Measurements from ENCODE around the gene PCDHA10. TPM values are rescaled to one million over a fixed set of nuclear protein-coding genes. Genes with fewer than 3 reads are reported as not detected.
"Not testable (repeated sequence)": the region's sequence is repeated elsewhere in the genome, so short reads cannot be mapped to it uniquely, and the experiment has no call there.

The PCDHA10 gene
- total RNA-seq, 4 donors from 2014 or later = 0.05 to 0.15 (median 0.07) TPM; not detected in 1

DNA sequence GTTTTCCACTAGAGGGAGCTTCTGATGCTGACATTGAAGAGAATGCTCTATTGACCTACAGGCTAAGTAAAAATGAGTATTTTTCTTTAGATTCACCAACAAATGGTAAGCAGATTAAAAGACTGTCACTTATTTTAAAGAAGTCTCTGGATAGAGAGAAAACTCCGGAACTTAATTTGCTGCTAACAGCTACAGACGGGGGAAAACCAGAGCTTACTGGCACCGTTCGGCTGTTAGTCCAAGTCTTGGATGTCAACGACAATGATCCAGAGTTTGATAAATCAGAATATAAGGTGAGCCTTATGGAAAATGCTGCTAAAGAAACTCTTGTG, 13.8 kb downstream of the PCDHA10 start:
- no peak for TF ChIP-seq POLR2A (IDR thresholded peaks at IDR 0.05)
- TF ChIP-seq, protein P1, sequence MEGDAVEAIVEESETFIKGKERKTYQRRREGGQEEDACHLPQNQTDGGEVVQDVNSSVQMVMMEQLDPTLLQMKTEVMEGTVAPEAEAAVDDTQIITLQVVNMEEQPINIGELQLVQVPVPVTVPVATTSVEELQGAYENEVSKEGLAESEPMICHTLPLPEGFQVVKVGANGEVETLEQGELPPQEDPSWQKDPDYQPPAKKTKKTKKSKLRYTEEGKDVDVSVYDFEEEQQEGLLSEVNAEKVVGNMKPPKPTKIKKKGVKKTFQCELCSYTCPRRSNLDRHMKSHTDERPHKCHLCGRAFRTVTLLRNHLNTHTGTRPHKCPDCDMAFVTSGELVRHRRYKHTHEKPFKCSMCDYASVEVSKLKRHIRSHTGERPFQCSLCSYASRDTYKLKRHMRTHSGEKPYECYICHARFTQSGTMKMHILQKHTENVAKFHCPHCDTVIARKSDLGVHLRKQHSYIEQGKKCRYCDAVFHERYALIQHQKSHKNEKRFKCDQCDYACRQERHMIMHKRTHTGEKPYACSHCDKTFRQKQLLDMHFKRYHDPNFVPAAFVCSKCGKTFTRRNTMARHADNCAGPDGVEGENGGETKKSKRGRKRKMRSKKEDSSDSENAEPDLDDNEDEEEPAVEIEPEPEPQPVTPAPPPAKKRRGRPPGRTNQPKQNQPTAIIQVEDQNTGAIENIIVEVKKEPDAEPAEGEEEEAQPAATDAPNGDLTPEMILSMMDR (IDR thresholded peaks at IDR 0.05 in 4 of 5, conservative IDR thresholded peaks at IDR 0.05 in 1 of 5) = no peak
- Histone ChIP-seq H3K9me3 (peaks cover 0 to 6% (median 0%) of the 10 kb centered on the region in 3 donors), H3K36me3 (no peaks in the 10 kb centered on the region), H3K27me3 (peaks cover 0 to 11% (median 0%) of the 10 kb centered on the region in 3 donors), H3K4me1 (no peaks in the 10 kb centered on the region), H3K4me3 (no peak overlapping the region), H3K27ac (no peak overlapping the region)
- in situ Hi-C loops (cut with MboI; ENCODE audit: low sequenced_read_pairs in 4 of 4) (no loop called here), intact Hi-C loops (cut with DNase I; ENCODE audit: low total_unique reads) (no loop called here)
- DNase-seq (no peak), ATAC-seq (no peak)

DNA sequence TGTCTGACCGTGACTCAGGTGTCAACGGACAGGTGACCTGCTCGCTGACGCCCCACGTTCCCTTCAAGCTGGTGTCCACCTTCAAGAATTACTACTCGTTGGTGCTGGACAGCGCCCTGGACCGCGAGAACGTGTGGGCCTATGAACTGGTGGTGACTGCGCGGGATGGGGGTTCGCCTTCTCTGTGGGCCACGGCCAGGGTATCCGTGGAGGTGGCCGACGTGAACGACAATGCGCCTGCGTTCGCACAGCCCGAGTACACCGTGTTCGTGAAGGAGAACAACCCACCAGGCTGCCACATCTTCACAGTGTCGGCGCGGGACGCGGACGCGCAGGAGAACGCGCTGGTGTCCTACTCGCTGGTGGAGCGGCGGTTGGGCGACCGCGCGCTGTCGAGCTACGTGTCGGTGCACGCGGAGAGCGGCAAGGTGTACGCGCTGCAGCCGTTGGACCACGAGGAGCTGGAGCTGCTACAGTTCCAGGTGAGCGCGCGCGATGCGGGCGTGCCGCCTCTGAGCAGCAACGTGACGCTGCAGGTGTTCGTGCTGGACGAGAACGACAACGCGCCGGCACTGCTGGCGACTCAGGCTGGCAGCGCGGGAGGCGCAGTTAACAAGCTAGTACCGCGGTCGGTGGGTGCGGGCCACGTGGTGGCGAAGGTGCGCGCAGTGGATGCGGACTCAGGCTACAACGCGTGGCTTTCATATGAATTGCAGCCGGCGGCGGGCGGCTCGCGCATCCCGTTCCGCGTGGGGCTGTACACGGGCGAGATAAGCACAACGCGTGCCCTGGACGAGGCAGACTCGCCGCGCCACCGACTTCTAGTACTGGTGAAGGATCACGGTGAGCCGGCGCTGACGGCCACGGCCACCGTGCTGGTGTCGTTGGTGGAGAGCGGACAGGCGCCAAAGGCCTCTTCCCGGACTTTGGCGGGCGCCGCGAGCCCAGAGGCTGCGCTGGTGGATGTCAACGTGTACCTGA, 14.8 kb downstream of the PCDHA10 start:
- intact Hi-C loops (cut with DNase I; ENCODE audit: low total_unique reads) = no loop called here
- Histone ChIP-seq H3K4me3 (no peak overlapping the region), H3K9me3 (peaks cover 0 to 6% (median 0%) of the 10 kb centered on the region in 3 donors), H3K27me3 (peaks cover 0 to 15% (median 9%) of the 10 kb centered on the region in 3 donors), H3K4me1 (no peaks in the 10 kb centered on the region), H3K27ac (no peak overlapping the region), H3K36me3 (no peaks in the 10 kb centered on the region)
- DNase-seq (no peak), ATAC-seq (no peak)
- no peak for TF ChIP-seq POLR2A (IDR thresholded peaks at IDR 0.05)
- TF ChIP-seq, protein P1 (IDR thresholded peaks at IDR 0.05 in 4 of 5, conservative IDR thresholded peaks at IDR 0.05 in 1 of 5) = no peak
- in situ Hi-C loops (cut with MboI; ENCODE audit: low sequenced_read_pairs in 4 of 4) = no loop called here

DNA sequence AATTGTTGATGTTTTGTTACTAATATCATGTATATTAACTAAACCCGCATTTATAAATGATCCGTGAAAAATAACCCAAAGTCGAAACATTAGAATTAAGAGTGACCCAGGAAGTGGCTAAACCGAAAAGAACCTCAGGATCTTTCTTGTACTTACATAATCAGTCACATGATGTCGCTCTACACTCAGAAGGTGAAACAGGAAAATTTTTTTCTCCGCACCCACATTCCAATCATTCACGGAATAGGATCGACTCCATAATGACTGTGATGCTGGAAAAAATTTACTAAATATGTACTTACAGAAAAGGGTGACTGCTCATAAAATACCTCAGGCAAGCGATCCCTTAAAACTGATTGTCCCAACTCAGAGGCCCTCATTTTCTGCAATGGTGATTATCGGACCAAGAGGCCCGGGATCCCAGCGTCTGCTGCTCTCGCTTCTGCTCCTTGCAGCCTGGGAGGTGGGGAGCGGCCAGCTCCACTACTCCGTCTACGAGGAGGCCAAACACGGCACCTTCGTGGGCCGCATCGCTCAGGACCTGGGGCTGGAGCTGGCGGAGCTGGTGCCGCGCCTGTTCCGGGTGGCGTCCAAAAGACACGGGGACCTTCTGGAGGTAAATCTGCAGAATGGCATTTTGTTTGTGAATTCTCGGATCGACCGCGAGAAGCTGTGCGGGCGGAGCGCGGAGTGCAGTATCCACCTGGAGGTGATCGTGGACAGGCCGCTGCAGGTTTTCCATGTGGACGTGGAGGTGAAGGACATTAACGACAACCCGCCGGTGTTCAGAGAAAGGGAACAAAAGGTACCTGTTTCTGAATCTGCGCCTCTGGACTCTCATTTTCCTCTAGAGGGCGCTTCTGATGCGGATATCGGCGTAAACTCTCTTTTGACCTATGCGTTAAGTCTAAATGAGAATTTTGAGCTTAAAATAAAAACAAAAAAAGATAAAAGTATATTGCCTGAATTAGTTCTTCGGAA, 19.7 kb downstream of the PCDHA10 start, which contains the start of gene PCDHA12:
Gene PCDHA12, plus strand, starts transcription at position 224 of the 981 bp plus-strand sequence. Its CDS starts 165 bp downstream, at position 389.
- Histone ChIP-seq H3K9me3 (peaks cover 0 to 6% (median 0%) of the 10 kb centered on the region in 3 donors), H3K4me3 (no peak within 1 kb of the TSS), H3K27me3 (peaks cover 0 to 23% (median 11%) of the 10 kb centered on the region in 3 donors), H3K36me3 (no peaks in the 10 kb centered on the region), H3K4me1 (no peaks in the 10 kb centered on the region), H3K27ac (no peak within 1 kb of the TSS)
- in situ Hi-C loops (cut with MboI; ENCODE audit: low sequenced_read_pairs in 4 of 4) (no loop called here), intact Hi-C loops (cut with DNase I; ENCODE audit: low total_unique reads) (no loop called here)
- DNase-seq = no peak
- TF ChIP-seq, protein P1 (IDR thresholded peaks at IDR 0.05 in 4 of 5, conservative IDR thresholded peaks at IDR 0.05 in 1 of 5) = no peak
- TF ChIP-seq POLR2A (IDR thresholded peaks at IDR 0.05) = no peak
- no peak for ATAC-seq

DNA sequence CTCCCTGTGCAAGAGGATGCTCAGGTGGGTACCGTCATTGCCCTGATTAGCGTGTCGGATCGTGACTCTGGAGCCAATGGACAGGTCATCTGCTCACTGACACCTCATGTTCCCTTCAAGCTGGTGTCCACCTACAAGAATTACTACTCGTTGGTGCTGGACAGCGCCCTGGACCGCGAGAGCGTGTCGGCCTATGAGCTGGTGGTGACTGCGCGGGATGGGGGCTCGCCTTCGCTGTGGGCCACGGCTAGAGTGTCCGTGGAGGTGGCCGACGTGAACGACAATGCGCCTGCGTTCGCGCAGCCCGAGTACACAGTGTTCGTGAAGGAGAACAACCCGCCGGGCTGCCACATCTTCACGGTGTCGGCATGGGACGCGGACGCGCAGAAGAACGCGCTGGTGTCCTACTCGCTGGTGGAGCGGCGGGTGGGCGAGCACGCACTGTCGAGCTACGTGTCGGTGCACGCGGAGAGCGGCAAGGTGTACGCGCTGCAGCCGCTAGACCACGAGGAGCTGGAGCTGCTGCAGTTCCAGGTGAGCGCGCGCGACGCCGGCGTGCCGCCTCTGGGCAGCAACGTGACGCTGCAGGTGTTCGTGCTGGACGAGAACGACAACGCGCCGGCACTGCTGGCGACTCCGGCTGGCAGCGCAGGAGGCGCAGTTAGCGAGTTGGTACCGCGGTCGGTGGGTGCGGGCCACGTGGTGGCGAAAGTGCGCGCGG, 21.0 kb downstream of the PCDHA10 start:
- H3K36me3 ChIP-seq; in situ Hi-C loops (cut with MboI; ENCODE audit: low sequenced_read_pairs in 4 of 4); ATAC-seq; intact Hi-C loops (cut with DNase I; ENCODE audit: low total_unique reads); H3K4me1 ChIP-seq; H3K27ac ChIP-seq; DNase-seq; H3K9me3 ChIP-seq; H3K4me3 ChIP-seq: not testable (repeated sequence)
- peaks cover 1 to 23% (median 17%) of the 10 kb centered on the region in 3 donors for H3K27me3 ChIP-seq
